Measurements from ENCODE around the gene HOXC11. TPM values are rescaled to one million over a fixed set of nuclear protein-coding genes. Genes with fewer than 3 reads are reported as not detected.

The HOXC11 gene
- total and polyA plus RNA-seq, 10 of the 15 experiments (the other 5 are each of a cell fraction or from before 2014, with no cell fraction given): not detected

DNA sequence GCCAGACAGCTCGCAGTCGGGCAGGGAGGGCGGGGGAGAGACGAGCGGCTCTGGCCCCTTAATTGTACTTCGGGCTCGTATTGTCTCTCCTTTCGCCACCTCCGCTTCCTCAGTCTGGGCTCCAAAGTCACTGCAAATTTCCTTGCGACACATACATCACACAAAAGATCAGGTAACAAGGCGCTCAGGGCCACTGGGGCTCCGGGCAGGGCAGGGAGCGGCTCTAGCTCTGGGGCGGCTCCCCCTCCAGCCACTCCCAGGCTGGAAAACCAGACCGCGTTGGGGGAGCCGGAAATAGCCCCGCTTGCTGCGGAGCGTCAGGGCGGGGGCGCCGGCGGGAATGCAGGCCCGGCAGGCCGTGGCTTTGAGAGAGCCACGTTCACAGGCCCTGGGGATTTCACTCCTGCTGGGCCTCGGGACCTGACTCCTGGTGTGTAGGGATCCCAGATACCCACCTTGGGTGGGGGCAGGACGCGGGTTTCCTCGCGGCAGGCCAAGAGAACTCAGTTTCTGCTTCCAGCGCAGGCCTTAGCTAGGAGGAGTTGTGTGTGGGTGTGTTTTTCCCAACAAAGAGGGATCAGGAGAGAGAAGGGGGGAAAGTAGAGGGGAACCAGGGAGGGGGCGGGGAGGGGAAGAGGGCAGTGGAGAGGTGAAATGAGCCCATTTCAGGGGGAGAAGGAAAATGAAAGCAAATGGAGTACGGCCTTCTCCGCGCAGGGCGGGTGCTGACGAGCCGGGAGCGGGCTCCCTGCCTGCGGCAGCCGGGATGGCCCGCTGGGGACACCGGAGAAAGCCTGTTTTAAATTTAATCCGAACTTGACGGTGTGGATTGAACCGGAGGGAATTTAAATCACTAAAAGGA lies 22.7 kb downstream of the HOXC11 start:
- Histone ChIP-seq H3K4me2 (ENCODE audit: control insufficient read depth, insufficient read depth) (peak overlapping the region; percentile 85), H3K9me3 (replicated peaks; ENCODE audit: control insufficient read depth, insufficient read depth, low read length) (no peaks in the 10 kb centered on the region), H3K79me2 (ENCODE audit: control insufficient read depth, insufficient read depth, low read length) (no peaks in the 10 kb centered on the region), H4K20me1 (ENCODE audit: control insufficient read depth, insufficient read depth) (no peaks in the 10 kb centered on the region), H3K36me3 (ENCODE audit: control insufficient read depth in 2 of 2, insufficient read depth in 2 of 2, low read length in 1 of 2) (no peaks in the 10 kb centered on the region), H3K9ac (ENCODE audit: control insufficient read depth, insufficient read depth, low read length) (peak overlapping the region; percentile 30; the same call in 1 of the 2 replicates), H3K27me3 (replicated peaks in 1 of 2; ENCODE audit: control insufficient read depth in 2 of 2, insufficient read depth in 2 of 2, low read length in 1 of 2) (peaks cover 31 to 54% of the 10 kb centered on the region in 2 experiments), H2AFZ (ENCODE audit: control insufficient read depth, low read depth, low read length) (peak overlapping the region; percentile 43), H3K27ac (ENCODE audit: control insufficient read depth, insufficient read depth) (no peak overlapping the region), H3K4me1 (ENCODE audit: control insufficient read depth, insufficient read depth, low read length) (peaks cover 7% of the 10 kb centered on the region), H3K4me3 (peak overlapping the region; percentile 54)
- TSS peak; percentile 50 for BruUV-seq (replicated peaks)
- in situ Hi-C loops (cut with MboI) (no loop called here), intact Hi-C loops (cut with micrococcal nuclease; ENCODE audit: unreplicated experiment) (no loop called here)
- ChIA-PET CTCF (interaction anchor here (0.8 to 2.0 kb wide), 5 partner anchors 10 to 212 kb away, joined by 3 to 6 read pairs (median 6); partner anchors contain the start of gene HOXC10), SMC1A (ENCODE audit: uncharacterized antibody, unreplicated experiment) (interaction anchor here (0.9 to 1.7 kb wide), 8 partner anchors 8 to 231 kb away, joined by 3 to 7 read pairs (median 4); partner anchors contain the start of genes HOXC10 and SMUG1), RAD21 (ENCODE audit: unreplicated experiment) (interaction anchor here (0.8 to 1.0 kb wide), 3 partner anchors 10 to 196 kb away, joined by 3 to 4 read pairs (median 3); partner anchors contain the start of genes HOXC10 and HOXC4), POLR2A (interaction anchor here (0.9 to 1.3 kb wide), 2 partner anchors 10 to 37 kb away, joined by 3 to 4 read pairs; no protein-coding TSS in a partner anchor)
- TF ChIP-seq BHLHE40 (IDR thresholded peaks at IDR 0.05; ENCODE audit: borderline replicate concordance in 1 of 2, low read depth in 2 of 2, low read length in 1 of 2) (peak in 1 of 2 experiments; percentile 2; a peak in 1 of 4 replicates), IKZF1 (conservative IDR thresholded peaks at IDR 0.05) (peak; percentile 68), NFIC (IDR thresholded peaks at IDR 0.05; ENCODE audit: low read depth, low read length) (no peak), IKZF2 (IDR thresholded peaks at IDR 0.05) (peak; percentile 40 to 54; a peak in 2 of 4 replicates), CEBPB (IDR thresholded peaks at IDR 0.05; ENCODE audit: borderline replicate concordance in 1 of 2, low read depth in 2 of 2, low read length in 2 of 2) (no peak)
- TF ChIP-seq, protein P1, sequence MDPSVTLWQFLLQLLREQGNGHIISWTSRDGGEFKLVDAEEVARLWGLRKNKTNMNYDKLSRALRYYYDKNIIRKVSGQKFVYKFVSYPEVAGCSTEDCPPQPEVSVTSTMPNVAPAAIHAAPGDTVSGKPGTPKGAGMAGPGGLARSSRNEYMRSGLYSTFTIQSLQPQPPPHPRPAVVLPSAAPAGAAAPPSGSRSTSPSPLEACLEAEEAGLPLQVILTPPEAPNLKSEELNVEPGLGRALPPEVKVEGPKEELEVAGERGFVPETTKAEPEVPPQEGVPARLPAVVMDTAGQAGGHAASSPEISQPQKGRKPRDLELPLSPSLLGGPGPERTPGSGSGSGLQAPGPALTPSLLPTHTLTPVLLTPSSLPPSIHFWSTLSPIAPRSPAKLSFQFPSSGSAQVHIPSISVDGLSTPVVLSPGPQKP (IDR thresholded peaks at IDR 0.05; ENCODE audit: low read depth, low read length): 0 out of 2 replicates have a peak, but pooled peaks have one; percentile 18
- TF ChIP-seq, protein P2, sequence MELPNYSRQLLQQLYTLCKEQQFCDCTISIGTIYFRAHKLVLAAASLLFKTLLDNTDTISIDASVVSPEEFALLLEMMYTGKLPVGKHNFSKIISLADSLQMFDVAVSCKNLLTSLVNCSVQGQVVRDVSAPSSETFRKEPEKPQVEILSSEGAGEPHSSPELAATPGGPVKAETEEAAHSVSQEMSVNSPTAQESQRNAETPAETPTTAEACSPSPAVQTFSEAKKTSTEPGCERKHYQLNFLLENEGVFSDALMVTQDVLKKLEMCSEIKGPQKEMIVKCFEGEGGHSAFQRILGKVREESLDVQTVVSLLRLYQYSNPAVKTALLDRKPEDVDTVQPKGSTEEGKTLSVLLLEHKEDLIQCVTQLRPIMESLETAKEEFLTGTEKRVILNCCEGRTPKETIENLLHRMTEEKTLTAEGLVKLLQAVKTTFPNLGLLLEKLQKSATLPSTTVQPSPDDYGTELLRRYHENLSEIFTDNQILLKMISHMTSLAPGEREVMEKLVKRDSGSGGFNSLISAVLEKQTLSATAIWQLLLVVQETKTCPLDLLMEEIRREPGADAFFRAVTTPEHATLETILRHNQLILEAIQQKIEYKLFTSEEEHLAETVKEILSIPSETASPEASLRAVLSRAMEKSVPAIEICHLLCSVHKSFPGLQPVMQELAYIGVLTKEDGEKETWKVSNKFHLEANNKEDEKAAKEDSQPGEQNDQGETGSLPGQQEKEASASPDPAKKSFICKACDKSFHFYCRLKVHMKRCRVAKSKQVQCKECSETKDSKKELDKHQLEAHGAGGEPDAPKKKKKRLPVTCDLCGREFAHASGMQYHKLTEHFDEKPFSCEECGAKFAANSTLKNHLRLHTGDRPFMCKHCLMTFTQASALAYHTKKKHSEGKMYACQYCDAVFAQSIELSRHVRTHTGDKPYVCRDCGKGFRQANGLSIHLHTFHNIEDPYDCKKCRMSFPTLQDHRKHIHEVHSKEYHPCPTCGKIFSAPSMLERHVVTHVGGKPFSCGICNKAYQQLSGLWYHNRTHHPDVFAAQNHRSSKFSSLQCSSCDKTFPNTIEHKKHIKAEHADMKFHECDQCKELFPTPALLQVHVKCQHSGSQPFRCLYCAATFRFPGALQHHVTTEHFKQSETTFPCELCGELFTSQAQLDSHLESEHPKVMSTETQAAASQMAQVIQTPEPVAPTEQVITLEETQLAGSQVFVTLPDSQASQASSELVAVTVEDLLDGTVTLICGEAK (IDR thresholded peaks at IDR 0.05; ENCODE audit: borderline replicate concordance): 0 out of 2 replicates have a peak, but pooled peaks have one; percentile 20
- ATAC-seq: peak; percentile 63
- FAIRE-seq: no peak
- DNase-seq (ENCODE audit: low read depth, low spot score): no peak
- 2% methylated on average over 40 of the region's 48 CpGs for WGBS (ENCODE audit: insufficient coverage, insufficient replicate concordance, low lambda C conversion rate, missing lambda C conversion rate)

All from GM12878 (cell line).